Panc1 (cell line): Measurements from ENCODE around the gene ATG10. TPM values are rescaled to one million over a fixed set of nuclear protein-coding genes. Genes with fewer than 3 reads are reported as not detected.

ENCODE experiments used
- ATAC-seq: fragments of 200-7000 bp; cut with Tn5 transposase; 2 replicates; pipeline ENCODE4 v1.9.1; 2020; ENCODE audit warnings: mild to moderate bottlenecking, moderate library complexity
- BruUV-seq: library from RNA; stranded (reverse); fragments of 400-500 nt; replicated peaks from 2 replicates; lab custom pipeline; 2021; lab: Mats Ljungman, UMichigan
- CTCF ChIA-PET: fragments of 300-600 bp; sonication (Branson Sonifier 250); formaldehyde crosslinking; loops from one replicate; lab custom pipeline; 2022; ENCODE audit warnings: antibody characterized with exemption; lab: Charles Lee
- POLR2A ChIA-PET: fragments of 300-600 bp; sonication (Branson Sonifier 250); formaldehyde crosslinking; loops from one replicate; lab custom pipeline; 2022; ENCODE audit warnings: antibody characterized with exemption; lab: Charles Lee
- DNase-seq: peaks from one replicate; pipeline ENCODE4 v3.0.0-alpha.2; 2010; ENCODE audit warnings: low read depth, low spot score
- H3K27ac ChIP-seq: 2 replicates; pipeline ENCODE4 v1.5.1; 2011; ENCODE audit warnings: mild to moderate bottlenecking, low read length, inconsistent platforms
- H3K27me3 ChIP-seq: fragments of 200-500 bp; sonication (Bioruptor generic); 2 replicates; pipeline ENCODE4 v1.6.0; 2014; ENCODE audit warnings: low read length, inconsistent platforms; ENCODE audit not compliant: control insufficient read depth, insufficient read depth
- H3K36me3 ChIP-seq: fragments of 200-500 bp; sonication (Bioruptor generic); 2 replicates; pipeline ENCODE4 v1.5.1; 2014; ENCODE audit warnings: inconsistent platforms, mild to moderate bottlenecking, low read length, moderate library complexity; ENCODE audit not compliant: control insufficient read depth, insufficient read depth
- H3K4me1 ChIP-seq: 2 replicates; pipeline ENCODE4 v1.5.1; 2011; ENCODE audit warnings: inconsistent platforms, mild to moderate bottlenecking, low read length, moderate library complexity; ENCODE audit not compliant: control insufficient read depth, insufficient read depth
- H3K4me3 ChIP-seq, 2 experiments: 2 replicates each; pipeline ENCODE4 v1.5.1; 2011 to 2012; ENCODE audit warnings: low read depth in 2 of 2, low read length in 2 of 2, mild to moderate bottlenecking in 2 of 2, inconsistent platforms in 1 of 2, moderate library complexity in 1 of 2
- H3K9me3 ChIP-seq: fragments of 200-500 bp; sonication (Bioruptor generic); 2 replicates; pipeline ENCODE4 v1.5.1; 2014; ENCODE audit warnings: low read depth, mild to moderate bottlenecking, inconsistent platforms, low read length, moderate library complexity; ENCODE audit not compliant: control insufficient read depth, insufficient read depth
- CTCF ChIP-seq: fragments of 450-650 bp; IDR thresholded peaks from 2 replicates; pipeline ENCODE4 v1.5.1; 2017; ENCODE audit warnings: mild to moderate bottlenecking
- POLR2AphosphoS5 ChIP-seq: IDR thresholded peaks from 2 replicates; pipeline ENCODE4 v1.6.1; 2012; ENCODE audit warnings: mild to moderate bottlenecking, low read depth, low read length, moderate library complexity
- SIN3A ChIP-seq: IDR thresholded peaks from 2 replicates; pipeline ENCODE4 v1.6.1; 2012; ENCODE audit warnings: low read depth, mild to moderate bottlenecking, low read length, moderate library complexity, borderline replicate concordance; ENCODE audit not compliant: insufficient read depth
- TCF7L2 ChIP-seq: IDR thresholded peaks from 2 replicates; pipeline ENCODE4 v1.6.1; 2011; ENCODE audit warnings: mild to moderate bottlenecking, low read depth, low read length, inconsistent platforms
- in situ Hi-C: cut with HindIII; loops from 2 replicates; pipeline ENCODE4 v1.10.0; 2016; ENCODE audit warnings: low sequenced_read_pairs, low pct_unique_long_range_greater_than_20kb
- intact Hi-C: fragments of 100-400 bp; cut with micrococcal nuclease; formaldehyde crosslinking; loops from one replicate; pipeline ENCODE4 v1.10.0; 2022; ENCODE audit not compliant: unreplicated experiment
- total RNA-seq: library from RNA; stranded (reverse); gene quantifications from one replicate; pipeline ENCODE4 v1.2.1, GENCODE V29; 2021; ENCODE audit not compliant: unreplicated experiment
- TF ChIP-seq, protein P1 (sequence below), 2 experiments: IDR thresholded peaks; 2 replicates each; pipeline ENCODE4 v1.6.1; 2011 to 2012; ENCODE audit warnings: low read depth in 2 of 2, control low read depth in 1 of 2, low read length in 1 of 2, mild to moderate bottlenecking in 1 of 2, moderate library complexity in 1 of 2; ENCODE audit not compliant: insufficient read depth in 1 of 2

The ATG10 gene
- total RNA-seq, 1 experiment from 2014 or later = 14.0 TPM

DNA sequence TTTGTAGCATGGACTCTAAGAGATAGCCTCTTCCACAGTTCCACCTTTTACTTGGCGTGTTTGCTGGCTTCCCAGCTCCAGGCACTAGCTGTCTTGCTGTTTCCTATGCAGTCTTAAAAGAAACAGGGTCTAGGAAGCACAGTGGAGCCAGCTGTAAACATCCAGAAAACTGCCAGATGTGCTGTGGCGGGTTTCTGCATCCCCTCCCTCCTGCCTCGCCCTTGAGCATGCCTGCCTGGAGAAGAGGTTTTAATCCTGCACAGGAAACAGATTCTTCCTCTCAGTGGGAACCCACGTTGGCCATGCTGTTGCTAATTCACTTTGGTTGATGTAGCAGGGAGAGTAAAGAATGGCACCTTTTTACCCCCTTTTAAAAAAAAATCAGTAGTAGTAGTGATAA lies 185.1 kb downstream of the ATG10 start:
- CTCF ChIA-PET = no interaction called here
- in situ Hi-C loops = no loop called here

DNA sequence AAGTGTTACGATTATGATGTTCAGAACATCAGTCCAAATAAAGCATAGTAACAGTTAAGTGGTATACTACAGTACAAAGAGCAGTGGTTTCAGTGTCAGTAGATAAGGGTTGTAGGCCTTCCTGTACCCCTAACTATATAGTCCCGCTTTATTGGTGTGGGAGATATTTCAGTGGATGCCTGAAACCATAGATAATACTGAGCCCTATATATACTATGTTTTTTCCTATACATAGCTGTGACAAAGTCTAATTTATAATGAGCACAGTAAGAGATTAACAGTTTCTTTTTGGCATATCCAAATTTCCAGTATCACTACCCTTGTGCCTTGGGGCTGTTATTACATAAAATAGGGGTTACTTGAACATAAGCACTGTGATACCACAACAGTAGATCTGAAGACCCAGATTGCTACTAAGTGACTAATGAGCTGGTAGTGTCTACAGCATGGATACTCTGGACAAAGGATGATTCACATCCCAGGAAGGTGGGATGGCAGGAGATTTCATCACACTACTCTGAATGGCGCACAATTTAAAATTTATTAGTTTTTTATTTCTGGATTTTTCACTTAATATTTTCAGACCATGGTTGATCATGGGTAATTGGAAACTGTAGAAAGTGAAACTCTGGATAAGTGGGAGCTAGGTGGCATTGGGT lies 187.1 kb downstream of the ATG10 start:
- H3K4me1 ChIP-seq = no peaks in the 10 kb centered on the region; the same call in 1 of the 2 replicates
- DNase-seq (no peak), ATAC-seq (no peak)
- ChIA-PET CTCF (no interaction called here), POLR2A (no interaction called here)
- in situ Hi-C loops = no loop called here
- H3K4me3 ChIP-seq = no peak overlapping the region
- no peak overlapping the region for H3K27ac ChIP-seq
- H3K36me3 ChIP-seq = no peaks in the 10 kb centered on the region
- intact Hi-C loops = no loop called here
- TF ChIP-seq POLR2AphosphoS5 (no peak), SIN3A (no peak), TCF7L2 (no peak), CTCF (no peak)
- TF ChIP-seq, protein P1, sequence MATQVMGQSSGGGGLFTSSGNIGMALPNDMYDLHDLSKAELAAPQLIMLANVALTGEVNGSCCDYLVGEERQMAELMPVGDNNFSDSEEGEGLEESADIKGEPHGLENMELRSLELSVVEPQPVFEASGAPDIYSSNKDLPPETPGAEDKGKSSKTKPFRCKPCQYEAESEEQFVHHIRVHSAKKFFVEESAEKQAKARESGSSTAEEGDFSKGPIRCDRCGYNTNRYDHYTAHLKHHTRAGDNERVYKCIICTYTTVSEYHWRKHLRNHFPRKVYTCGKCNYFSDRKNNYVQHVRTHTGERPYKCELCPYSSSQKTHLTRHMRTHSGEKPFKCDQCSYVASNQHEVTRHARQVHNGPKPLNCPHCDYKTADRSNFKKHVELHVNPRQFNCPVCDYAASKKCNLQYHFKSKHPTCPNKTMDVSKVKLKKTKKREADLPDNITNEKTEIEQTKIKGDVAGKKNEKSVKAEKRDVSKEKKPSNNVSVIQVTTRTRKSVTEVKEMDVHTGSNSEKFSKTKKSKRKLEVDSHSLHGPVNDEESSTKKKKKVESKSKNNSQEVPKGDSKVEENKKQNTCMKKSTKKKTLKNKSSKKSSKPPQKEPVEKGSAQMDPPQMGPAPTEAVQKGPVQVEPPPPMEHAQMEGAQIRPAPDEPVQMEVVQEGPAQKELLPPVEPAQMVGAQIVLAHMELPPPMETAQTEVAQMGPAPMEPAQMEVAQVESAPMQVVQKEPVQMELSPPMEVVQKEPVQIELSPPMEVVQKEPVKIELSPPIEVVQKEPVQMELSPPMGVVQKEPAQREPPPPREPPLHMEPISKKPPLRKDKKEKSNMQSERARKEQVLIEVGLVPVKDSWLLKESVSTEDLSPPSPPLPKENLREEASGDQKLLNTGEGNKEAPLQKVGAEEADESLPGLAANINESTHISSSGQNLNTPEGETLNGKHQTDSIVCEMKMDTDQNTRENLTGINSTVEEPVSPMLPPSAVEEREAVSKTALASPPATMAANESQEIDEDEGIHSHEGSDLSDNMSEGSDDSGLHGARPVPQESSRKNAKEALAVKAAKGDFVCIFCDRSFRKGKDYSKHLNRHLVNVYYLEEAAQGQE (IDR thresholded peaks at IDR 0.05; ENCODE audit: insufficient read depth in 1 of 2, low read depth in 2 of 2, low read length in 1 of 2) = no peak
- BruUV-seq = no TSS peak
- H3K9me3 ChIP-seq = no peaks in the 10 kb centered on the region
- no peaks in the 10 kb centered on the region for H3K27me3 ChIP-seq

More for the DNA sequence above, 185.1 kb downstream of the ATG10 start:
- intact Hi-C loops = no loop called here
- no peaks in the 10 kb centered on the region for H3K36me3 ChIP-seq
- ATAC-seq = no peak
- POLR2A ChIA-PET = no interaction called here
- no peaks in the 10 kb centered on the region for H3K27me3 ChIP-seq
- no peak overlapping the region for H3K27ac ChIP-seq
- DNase-seq = no peak
- no peak overlapping the region for H3K4me3 ChIP-seq
- BruUV-seq = no TSS peak
- H3K4me1 ChIP-seq = no peaks in the 10 kb centered on the region
- no peak for TF ChIP-seq SIN3A
- H3K9me3 ChIP-seq = no peaks in the 10 kb centered on the region

DNA sequence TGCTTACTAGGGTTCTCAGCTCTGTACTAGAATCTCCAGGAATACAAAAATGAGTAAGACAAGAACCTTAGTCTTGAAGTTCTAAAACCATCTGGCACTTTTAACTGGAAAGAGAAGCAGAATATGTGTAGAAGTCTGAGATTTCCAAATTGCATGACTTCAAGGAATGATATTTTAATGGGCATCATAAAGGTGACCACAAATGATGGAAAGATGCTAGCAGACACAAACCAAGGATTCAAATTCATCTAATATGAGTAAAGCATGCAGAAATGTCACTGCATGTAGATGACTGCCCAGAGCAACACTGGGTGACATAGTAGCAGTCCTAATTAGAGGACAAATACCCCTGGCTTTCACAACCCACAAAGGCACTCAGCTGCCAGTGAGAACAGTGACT lies 189.1 kb downstream of the ATG10 start:
- no peak for DNase-seq
- TF ChIP-seq CTCF (no peak), TCF7L2 (no peak), POLR2AphosphoS5 (no peak), SIN3A (no peak)
- TF ChIP-seq, protein P1 (IDR thresholded peaks at IDR 0.05; ENCODE audit: insufficient read depth in 1 of 2, low read depth in 2 of 2, low read length in 1 of 2) = no peak
- CTCF ChIA-PET = interaction anchor here (0.7 kb wide), 1 partner anchor 654 kb away, joined by 4 read pairs; no protein-coding TSS in a partner anchor
- no TSS peak for BruUV-seq
- no peaks in the 10 kb centered on the region for H3K9me3 ChIP-seq
- intact Hi-C loops = loop anchor here (10.0 kb wide), 1 partner anchor 416 kb away; no protein-coding TSS in a partner anchor
- ATAC-seq = no peak
- H3K27me3 ChIP-seq = no peaks in the 10 kb centered on the region
- H3K4me1 ChIP-seq = peaks cover 4% of the 10 kb centered on the region; the same call in 1 of the 2 replicates
- H3K4me3 ChIP-seq = no peak overlapping the region
- POLR2A ChIA-PET = no interaction called here
- no peak overlapping the region for H3K27ac ChIP-seq
- in situ Hi-C loops = no loop called here
- no peaks in the 10 kb centered on the region for H3K36me3 ChIP-seq
